ENCODE results near the gene DNAH6.

DNAH6 gene

DNA sequence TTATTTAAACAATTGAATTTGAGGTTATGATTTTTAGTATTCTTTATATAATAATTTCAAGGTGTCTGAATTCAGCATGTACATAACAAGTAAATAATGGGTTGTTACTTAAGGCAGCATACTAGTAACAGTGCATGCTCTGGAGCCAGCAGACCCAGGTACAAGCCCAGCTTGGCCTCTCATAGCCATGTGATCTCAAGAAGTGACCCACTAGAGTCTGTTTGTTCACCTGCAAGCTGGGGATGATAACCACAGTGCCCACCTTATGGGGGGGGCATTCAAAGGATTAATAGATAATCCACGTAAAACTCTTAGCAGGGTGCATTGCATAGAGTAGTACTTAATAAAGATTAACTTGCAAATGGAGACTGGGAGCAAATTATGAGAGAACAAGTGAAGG, 201.0 kb downstream of the DNAH6 start:
- H3K27ac ChIP-seq (ENCODE audit: low read depth, low read length) = no peak overlapping the region
- H3K4me1 ChIP-seq (ENCODE audit: control insufficient read depth, insufficient read depth, low read length) = no peaks in the 10 kb centered on the region
- H3K4me3 ChIP-seq (ENCODE audit: low read length) = no peak overlapping the region
- H3K9ac ChIP-seq (ENCODE audit: low read length) = no peak overlapping the region
- H3K27me3 ChIP-seq (ENCODE audit: control insufficient read depth, insufficient read depth, low read length) = no peaks in the 10 kb centered on the region
- H3K36me3 ChIP-seq (ENCODE audit: control insufficient read depth, insufficient read depth, low read length) = no peaks in the 10 kb centered on the region

DNA sequence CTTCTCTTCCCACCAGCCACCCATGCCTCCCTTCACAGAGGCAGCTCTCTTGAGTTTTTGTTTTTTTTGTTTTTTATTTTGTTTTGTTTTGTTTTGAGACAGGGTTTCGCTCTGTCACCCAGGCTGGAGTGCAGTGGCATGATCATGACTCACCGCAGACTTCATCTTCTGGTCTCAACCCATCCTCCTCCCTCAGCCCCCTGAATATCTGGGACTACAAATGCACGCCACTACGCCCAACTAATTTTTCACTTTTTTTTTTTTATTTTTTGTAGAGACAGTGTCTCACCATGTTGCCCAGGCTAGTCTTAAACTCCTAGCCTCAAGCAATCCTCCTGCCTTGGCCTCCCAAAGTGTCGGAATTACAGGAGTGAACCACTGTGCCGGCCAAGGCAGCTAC, 203.1 kb downstream of the DNAH6 start:
- H3K4me1 ChIP-seq (ENCODE audit: control insufficient read depth, insufficient read depth, low read length) = no peaks in the 10 kb centered on the region
- no peak overlapping the region for H3K9ac ChIP-seq (ENCODE audit: low read length)
- no peak overlapping the region for H3K4me3 ChIP-seq (ENCODE audit: low read length)
- no peaks in the 10 kb centered on the region for H3K27me3 ChIP-seq (ENCODE audit: control insufficient read depth, insufficient read depth, low read length)
- H3K27ac ChIP-seq (ENCODE audit: low read depth, low read length) = no peak overlapping the region
- no peaks in the 10 kb centered on the region for H3K36me3 ChIP-seq (ENCODE audit: control insufficient read depth, insufficient read depth, low read length)

DNA sequence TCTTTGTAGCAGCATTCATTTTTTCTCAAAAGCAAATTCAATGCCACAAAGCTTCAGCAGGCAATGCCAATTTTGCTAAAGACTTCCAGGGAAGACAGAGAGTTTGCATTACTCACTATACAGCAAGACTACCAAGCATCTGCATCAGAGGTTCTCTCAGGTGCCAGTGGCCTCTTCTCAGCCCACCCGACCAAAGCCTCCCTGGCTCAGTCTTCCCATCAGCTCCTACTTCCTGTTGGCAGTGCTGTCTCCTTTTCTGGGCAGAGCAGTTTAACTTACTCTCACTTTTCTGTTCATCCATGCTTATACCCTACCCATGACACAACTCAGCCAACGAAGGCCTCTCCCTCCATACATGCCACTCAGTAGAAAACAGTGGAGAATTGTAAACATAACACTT, 207.5 kb downstream of the DNAH6 start:
- H3K27ac ChIP-seq (ENCODE audit: low read depth, low read length) = no peak overlapping the region
- H3K27me3 ChIP-seq (ENCODE audit: control insufficient read depth, insufficient read depth, low read length) = no peaks in the 10 kb centered on the region
- no peak overlapping the region for H3K4me3 ChIP-seq (ENCODE audit: low read length)
- H3K9ac ChIP-seq (ENCODE audit: low read length) = no peak overlapping the region
- H3K36me3 ChIP-seq (ENCODE audit: control insufficient read depth, insufficient read depth, low read length) = no peaks in the 10 kb centered on the region
- H3K4me1 ChIP-seq (ENCODE audit: control insufficient read depth, insufficient read depth, low read length) = no peaks in the 10 kb centered on the region

DNA sequence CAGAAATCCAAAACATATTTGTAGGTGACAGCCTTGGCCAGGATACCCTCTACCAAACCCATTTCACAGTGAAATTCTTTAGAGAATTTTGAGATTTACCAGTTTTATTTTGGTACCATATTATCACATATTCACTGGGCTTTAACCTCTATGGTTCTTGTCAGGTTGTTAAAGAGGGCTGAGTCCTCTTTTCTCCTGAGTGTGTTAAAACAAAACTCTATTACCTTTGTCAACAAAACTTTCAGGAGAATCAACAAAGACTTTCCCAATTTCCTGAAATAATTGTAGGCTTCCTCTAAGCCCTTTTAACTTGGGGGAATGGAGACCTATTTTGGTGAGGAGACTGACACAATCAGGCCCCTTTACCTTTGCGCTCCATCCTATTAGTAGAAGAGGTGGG, 209.4 kb downstream of the DNAH6 start:
- no peaks in the 10 kb centered on the region for H3K4me1 ChIP-seq (ENCODE audit: control insufficient read depth, insufficient read depth, low read length)
- H3K27ac ChIP-seq (ENCODE audit: low read depth, low read length) = no peak overlapping the region
- H3K9ac ChIP-seq (ENCODE audit: low read length) = no peak overlapping the region
- H3K36me3 ChIP-seq (ENCODE audit: control insufficient read depth, insufficient read depth, low read length) = no peaks in the 10 kb centered on the region
- H3K4me3 ChIP-seq (ENCODE audit: low read length) = no peak overlapping the region
- no peaks in the 10 kb centered on the region for H3K27me3 ChIP-seq (ENCODE audit: control insufficient read depth, insufficient read depth, low read length)

DNA sequence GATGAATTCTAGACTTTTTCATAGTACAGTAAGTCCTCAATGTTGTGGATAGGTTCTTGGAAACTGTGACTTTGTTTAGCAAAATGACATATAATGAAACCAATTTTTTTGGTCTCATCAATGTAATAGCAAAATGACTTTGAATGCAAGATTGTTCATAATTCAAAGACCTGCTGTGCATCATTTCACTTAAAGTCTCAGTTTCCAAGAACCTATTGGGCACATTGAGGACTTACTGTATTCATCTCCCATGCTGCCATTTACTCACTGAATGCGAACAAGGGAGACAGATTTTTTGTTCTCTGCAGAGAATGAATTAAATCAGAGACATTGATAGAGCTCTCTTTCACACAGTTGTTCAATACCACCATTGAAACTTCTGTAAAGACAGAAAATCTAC, 211.0 kb downstream of the DNAH6 start:
- H3K4me3 ChIP-seq (ENCODE audit: low read length) = no peak overlapping the region
- no peaks in the 10 kb centered on the region for H3K4me1 ChIP-seq (ENCODE audit: control insufficient read depth, insufficient read depth, low read length)
- no peaks in the 10 kb centered on the region for H3K36me3 ChIP-seq (ENCODE audit: control insufficient read depth, insufficient read depth, low read length)
- H3K27me3 ChIP-seq (ENCODE audit: control insufficient read depth, insufficient read depth, low read length) = no peaks in the 10 kb centered on the region
- no peak overlapping the region for H3K27ac ChIP-seq (ENCODE audit: low read depth, low read length)
- no peak overlapping the region for H3K9ac ChIP-seq (ENCODE audit: low read length)

DNA sequence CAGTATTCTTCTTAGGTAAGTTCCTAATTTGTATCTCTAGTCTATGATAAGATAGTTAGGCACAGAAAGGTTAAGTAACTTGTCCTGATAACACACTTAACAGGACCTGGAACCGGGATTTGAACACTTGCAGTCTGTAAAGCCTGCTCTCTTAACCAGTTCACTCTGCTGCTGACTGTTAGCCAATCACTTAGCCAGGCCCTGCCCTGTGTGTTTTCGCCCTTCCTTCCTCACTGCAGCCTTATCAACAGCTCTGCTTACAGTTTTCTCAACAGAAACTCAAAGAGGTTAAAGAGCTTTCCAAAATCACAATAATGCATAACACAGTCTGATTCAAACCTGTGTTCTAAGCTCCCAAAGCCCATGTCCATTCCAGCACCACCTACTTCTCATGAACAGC, 212.9 kb downstream of the DNAH6 start:
- no peak overlapping the region for H3K9ac ChIP-seq (ENCODE audit: low read length)
- H3K36me3 ChIP-seq (ENCODE audit: control insufficient read depth, insufficient read depth, low read length) = no peaks in the 10 kb centered on the region
- H3K4me1 ChIP-seq (ENCODE audit: control insufficient read depth, insufficient read depth, low read length) = no peaks in the 10 kb centered on the region
- H3K4me3 ChIP-seq (ENCODE audit: low read length) = no peak overlapping the region
- no peak overlapping the region for H3K27ac ChIP-seq (ENCODE audit: low read depth, low read length)
- no peaks in the 10 kb centered on the region for H3K27me3 ChIP-seq (ENCODE audit: control insufficient read depth, insufficient read depth, low read length)

DNA sequence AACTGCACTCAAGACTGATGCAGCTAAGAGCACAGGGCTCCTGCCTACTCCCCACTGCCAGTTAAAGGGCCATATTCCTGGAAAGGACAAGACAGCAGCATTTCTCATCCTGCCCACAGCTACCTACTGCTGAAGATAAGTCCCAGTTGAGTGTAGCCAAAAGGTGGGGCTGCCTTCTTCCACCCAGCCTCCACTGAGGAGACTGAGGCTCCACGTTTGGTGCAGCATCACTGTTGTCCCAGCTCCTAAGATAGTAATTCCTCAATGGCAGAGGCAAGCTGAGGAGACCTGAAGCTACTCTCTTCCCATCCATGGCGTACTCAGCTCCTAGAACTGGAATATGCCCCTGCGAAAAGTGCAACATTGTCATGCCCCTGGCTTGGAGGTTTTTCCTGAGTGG, 214.9 kb downstream of the DNAH6 start:
- H3K27me3 ChIP-seq (ENCODE audit: control insufficient read depth, insufficient read depth, low read length) = no peaks in the 10 kb centered on the region
- no peak overlapping the region for H3K27ac ChIP-seq (ENCODE audit: low read depth, low read length)
- no peak overlapping the region for H3K9ac ChIP-seq (ENCODE audit: low read length)
- no peaks in the 10 kb centered on the region for H3K36me3 ChIP-seq (ENCODE audit: control insufficient read depth, insufficient read depth, low read length)
- no peak overlapping the region for H3K4me3 ChIP-seq (ENCODE audit: low read length)
- no peaks in the 10 kb centered on the region for H3K4me1 ChIP-seq (ENCODE audit: control insufficient read depth, insufficient read depth, low read length)

DNA sequence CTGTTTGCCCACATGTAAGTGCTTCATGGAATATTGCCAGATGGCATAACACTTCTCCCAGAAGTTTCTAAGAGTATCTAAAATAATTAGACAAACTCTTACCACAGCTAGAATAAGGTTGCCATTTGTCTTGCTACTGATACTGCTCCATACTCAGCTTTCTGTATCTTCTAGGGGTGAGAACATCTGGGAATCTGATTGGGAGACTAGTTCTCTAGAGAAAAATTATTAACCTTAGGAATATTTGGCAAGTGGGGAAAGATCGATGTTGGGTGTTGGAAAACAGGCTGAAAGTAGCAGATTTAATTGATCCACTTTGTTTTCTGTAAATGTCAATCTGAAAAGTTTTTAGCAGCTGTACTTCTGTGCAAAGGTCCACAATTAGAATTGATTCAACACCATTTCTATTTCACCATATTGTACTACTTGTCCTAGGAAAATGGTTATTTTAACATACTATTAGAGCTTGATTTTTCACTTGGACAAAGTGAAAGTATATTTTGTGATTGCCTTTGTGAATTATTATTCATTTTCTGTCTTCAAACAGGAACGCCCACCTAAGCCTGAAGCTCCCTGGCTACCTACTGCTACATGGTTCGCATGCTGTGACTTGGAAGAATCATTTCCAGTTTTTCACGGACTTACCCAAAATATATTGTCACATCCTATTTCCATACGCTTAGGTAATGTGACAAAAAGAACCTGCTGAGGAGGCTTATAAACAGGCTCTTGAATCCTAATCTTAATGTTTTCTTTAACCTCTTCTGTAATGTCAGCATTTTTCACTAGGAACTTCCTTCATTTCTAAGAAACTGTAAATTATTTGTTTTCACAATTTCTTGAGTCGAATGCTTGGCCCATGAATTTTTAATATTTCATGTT, 216.8 kb downstream of the DNAH6 start:
- Histone ChIP-seq H3K4me3 (ENCODE audit: low read length) (no peak overlapping the region), H3K9ac (ENCODE audit: low read length) (no peak overlapping the region), H3K4me1 (ENCODE audit: control insufficient read depth, insufficient read depth, low read length) (no peaks in the 10 kb centered on the region), H3K36me3 (ENCODE audit: control insufficient read depth, insufficient read depth, low read length) (no peaks in the 10 kb centered on the region), H3K27ac (ENCODE audit: low read depth, low read length) (no peak overlapping the region), H3K27me3 (ENCODE audit: control insufficient read depth, insufficient read depth, low read length) (no peaks in the 10 kb centered on the region)

DNA sequence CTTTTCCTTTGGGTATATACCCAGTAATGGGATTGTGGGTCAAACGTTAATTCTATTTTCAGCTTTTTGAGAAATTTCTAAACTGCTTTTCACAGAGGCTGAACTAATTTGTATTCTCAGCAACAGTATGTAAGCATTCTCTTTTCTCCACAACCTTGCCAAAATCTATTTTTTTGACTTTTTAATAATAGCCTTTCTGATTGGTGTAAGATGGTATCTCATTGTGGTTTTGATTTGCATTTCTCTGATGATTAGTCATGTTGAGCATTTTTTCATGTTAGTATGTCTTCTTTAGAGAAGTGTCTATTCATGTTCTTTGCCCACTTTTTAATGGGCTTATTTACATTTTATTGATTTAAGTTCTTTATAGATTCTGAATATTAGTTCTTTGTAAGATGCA, 219.1 kb downstream of the DNAH6 start:
- Histone ChIP-seq H3K27me3 (ENCODE audit: control insufficient read depth, insufficient read depth, low read length) (no peaks in the 10 kb centered on the region), H3K9ac (ENCODE audit: low read length) (no peak overlapping the region), H3K27ac (ENCODE audit: low read depth, low read length) (no peak overlapping the region), H3K4me1 (ENCODE audit: control insufficient read depth, insufficient read depth, low read length) (no peaks in the 10 kb centered on the region), H3K4me3 (ENCODE audit: low read length) (no peak overlapping the region), H3K36me3 (ENCODE audit: control insufficient read depth, insufficient read depth, low read length) (no peaks in the 10 kb centered on the region)

DNA sequence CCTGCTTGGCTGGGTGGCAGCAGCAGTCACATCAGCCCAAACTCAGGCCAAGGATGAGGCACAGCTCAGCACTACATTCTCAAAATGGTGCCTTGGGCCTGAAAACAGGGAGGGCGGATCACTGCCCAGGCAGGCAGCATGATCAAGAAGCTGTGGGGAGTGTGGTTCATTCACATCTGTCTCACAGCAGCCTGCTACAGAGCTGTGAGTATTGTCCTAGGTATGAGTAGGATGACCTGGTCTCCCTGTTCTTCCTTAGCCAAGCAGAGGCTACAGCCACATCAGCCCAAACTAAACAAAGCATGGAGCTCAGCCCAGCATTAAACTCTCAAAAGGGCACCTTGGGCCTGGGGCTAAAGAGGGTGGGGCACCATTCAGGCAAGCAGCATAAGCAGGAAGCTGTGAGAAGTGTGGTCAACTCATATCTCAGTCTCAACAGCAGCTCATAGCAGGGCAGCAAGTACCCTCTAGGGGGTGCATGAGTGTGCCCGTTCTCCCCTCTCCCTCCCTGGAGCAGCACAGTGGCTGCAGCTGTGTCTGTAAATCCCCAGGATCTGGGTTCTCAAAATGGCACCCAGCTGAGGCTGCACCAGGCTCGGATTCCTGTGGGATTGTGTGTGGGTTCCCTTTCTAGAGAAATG, 225.0 kb downstream of the DNAH6 start:
- no peaks in the 10 kb centered on the region for H3K4me1 ChIP-seq (ENCODE audit: control insufficient read depth, insufficient read depth, low read length)
- H3K36me3 ChIP-seq (ENCODE audit: control insufficient read depth, insufficient read depth, low read length) = no peaks in the 10 kb centered on the region
- H3K9ac ChIP-seq (ENCODE audit: low read length) = no peak overlapping the region
- no peak overlapping the region for H3K27ac ChIP-seq (ENCODE audit: low read depth, low read length)
- no peak overlapping the region for H3K4me3 ChIP-seq (ENCODE audit: low read length)
- no peaks in the 10 kb centered on the region for H3K27me3 ChIP-seq (ENCODE audit: control insufficient read depth, insufficient read depth, low read length)

DNA sequence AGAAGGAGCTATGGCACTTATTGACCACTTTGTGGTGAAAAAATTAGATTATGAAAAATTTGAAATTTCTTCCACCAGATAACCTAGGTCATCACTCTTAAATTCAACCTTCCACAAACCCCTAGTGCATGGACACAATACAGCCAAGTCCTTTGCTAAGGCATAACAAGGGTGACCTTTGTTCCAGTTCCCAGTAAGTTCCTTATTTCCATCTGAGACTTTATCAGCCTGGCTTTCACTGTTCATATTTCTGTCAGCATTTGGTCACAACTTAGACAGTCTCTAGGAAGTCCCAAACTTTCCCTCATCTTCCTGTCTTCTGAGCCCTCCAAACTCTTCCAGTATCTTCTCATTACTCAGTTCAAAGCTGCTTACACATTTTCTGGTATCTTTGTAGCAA, 232.0 kb downstream of the DNAH6 start:
- Histone ChIP-seq H3K36me3 (ENCODE audit: control insufficient read depth, insufficient read depth, low read length) (no peaks in the 10 kb centered on the region), H3K27ac (ENCODE audit: low read depth, low read length) (no peak overlapping the region), H3K4me3 (ENCODE audit: low read length) (no peak overlapping the region), H3K4me1 (ENCODE audit: control insufficient read depth, insufficient read depth, low read length) (no peaks in the 10 kb centered on the region), H3K27me3 (ENCODE audit: control insufficient read depth, insufficient read depth, low read length) (no peaks in the 10 kb centered on the region), H3K9ac (ENCODE audit: low read length) (no peak overlapping the region)

DNA sequence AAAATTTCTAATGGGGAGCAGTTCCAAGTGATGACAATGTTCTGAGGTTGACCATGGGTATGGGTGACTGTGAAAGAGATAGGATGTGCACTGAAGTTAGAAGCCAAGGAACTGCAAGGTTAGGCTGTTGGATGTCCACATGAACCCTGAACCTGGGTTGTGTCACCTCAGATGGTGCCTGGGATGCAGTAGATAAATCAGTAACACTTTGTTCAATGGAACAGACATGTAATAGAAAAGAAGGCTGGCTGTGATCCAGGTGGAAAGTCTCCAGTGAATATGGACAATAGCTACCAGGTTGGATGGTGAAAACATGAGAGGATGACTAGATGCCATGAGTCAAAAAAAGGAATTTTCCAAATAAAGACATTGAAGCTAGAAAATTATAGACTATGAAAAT, 233.1 kb downstream of the DNAH6 start:
- H3K4me1 ChIP-seq (ENCODE audit: control insufficient read depth, insufficient read depth, low read length) = no peaks in the 10 kb centered on the region
- H3K27me3 ChIP-seq (ENCODE audit: control insufficient read depth, insufficient read depth, low read length) = no peaks in the 10 kb centered on the region
- H3K9ac ChIP-seq (ENCODE audit: low read length) = no peak overlapping the region

DNA sequence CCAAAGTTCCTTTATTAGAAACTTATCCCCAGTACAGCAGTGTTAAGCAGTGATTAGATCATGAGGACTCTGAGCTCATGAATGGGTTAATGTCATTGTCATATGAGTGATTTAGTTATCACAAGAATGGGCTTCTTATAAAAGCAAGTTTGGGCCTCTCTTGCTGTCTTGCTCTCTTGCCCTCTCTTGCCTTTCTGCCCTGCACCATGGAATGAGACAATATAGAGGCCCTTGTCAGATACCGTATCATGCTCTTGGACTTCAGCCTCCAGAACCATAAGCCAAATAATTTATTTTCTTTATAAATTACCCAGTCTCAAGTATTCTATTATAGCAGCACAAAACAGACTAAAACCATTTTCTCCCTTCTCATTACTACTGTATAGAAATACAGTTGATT, 238.8 kb downstream of the DNAH6 start:
- Histone ChIP-seq H3K4me1 (ENCODE audit: control insufficient read depth, insufficient read depth, low read length) (no peaks in the 10 kb centered on the region), H3K27ac (ENCODE audit: low read depth, low read length) (no peak overlapping the region), H3K36me3 (ENCODE audit: control insufficient read depth, insufficient read depth, low read length) (no peaks in the 10 kb centered on the region), H3K9ac (ENCODE audit: low read length) (no peak overlapping the region), H3K4me3 (ENCODE audit: low read length) (no peak overlapping the region), H3K27me3 (ENCODE audit: control insufficient read depth, insufficient read depth, low read length) (no peaks in the 10 kb centered on the region)

More for the DNA sequence above, 233.1 kb downstream of the DNAH6 start:
- Histone ChIP-seq H3K27ac (ENCODE audit: low read depth, low read length) (no peak overlapping the region), H3K36me3 (ENCODE audit: control insufficient read depth, insufficient read depth, low read length) (no peaks in the 10 kb centered on the region), H3K4me3 (ENCODE audit: low read length) (no peak overlapping the region)

Measured in rectal smooth muscle tissue (tissue), 1 donor.